DND-41 (cell line): Measurements from ENCODE around the gene IFT43.

Source experiments
- ATAC-seq: fragments of 200-7000 bp; cut with Tn5 transposase; 3 replicates; pipeline ENCODE4 v1.9.1; 2021; ENCODE audit warnings: low read depth; ENCODE audit not compliant: insufficient read depth
- DNase-seq: peaks from one replicate; pipeline ENCODE4 v3.0.0-alpha.2; 2020
- H2AFZ ChIP-seq: 2 replicates; pipeline ENCODE4 v1.6.0; 2012; ENCODE audit warnings: low read depth, low read length
- H3K27ac ChIP-seq: 2 replicates; pipeline ENCODE4 v1.5.1; 2012; ENCODE audit warnings: low read length, inconsistent platforms
- H3K27me3 ChIP-seq: fragments of 200-600 bp; sonication (generic); 2 replicates; pipeline ENCODE4 v1.6.0; 2012; ENCODE audit warnings: low read length, mild to moderate bottlenecking, inconsistent platforms; ENCODE audit not compliant: insufficient read depth, poor library complexity
- H3K36me3 ChIP-seq: 2 replicates; pipeline ENCODE4 v1.5.1; 2012; ENCODE audit warnings: low read length, inconsistent platforms; ENCODE audit not compliant: insufficient read depth
- H3K4me1 ChIP-seq: 2 replicates; pipeline ENCODE4 v1.5.1; 2012; ENCODE audit warnings: mild to moderate bottlenecking, low read length; ENCODE audit not compliant: insufficient read depth
- H3K4me2 ChIP-seq: 2 replicates; pipeline ENCODE4 v1.6.0; 2012; ENCODE audit warnings: mild to moderate bottlenecking, moderate library complexity, low read length, inconsistent platforms; ENCODE audit not compliant: insufficient read depth
- H3K4me3 ChIP-seq, 2 experiments: fragments of 200-600 bp in 1 of 2; shearing (Covaris generic) in 1 of 2; 2 replicates each; pipeline ENCODE4 v1.5.1; 2012 to 2016; ENCODE audit warnings: inconsistent platforms in 2 of 2, low read length in 2 of 2, mild to moderate bottlenecking in 2 of 2, low read depth in 1 of 2, moderate library complexity in 1 of 2
- H3K79me2 ChIP-seq: 2 replicates; pipeline ENCODE4 v1.6.0; 2012; ENCODE audit warnings: low read length, inconsistent platforms; ENCODE audit not compliant: insufficient read depth
- H3K9ac ChIP-seq: 2 replicates; pipeline ENCODE4 v1.6.0; 2012; ENCODE audit warnings: low read depth, mild to moderate bottlenecking, inconsistent platforms, low read length, moderate library complexity
- H3K9me3 ChIP-seq: 2 replicates; pipeline ENCODE4 v1.5.1; 2012; ENCODE audit warnings: low read length, moderate library complexity, mild to moderate bottlenecking, inconsistent platforms; ENCODE audit not compliant: insufficient read depth, severe bottlenecking
- H4K20me1 ChIP-seq: 2 replicates; pipeline ENCODE4 v1.6.0; 2012; ENCODE audit warnings: low read length; ENCODE audit not compliant: insufficient read depth
- EZH2 ChIP-seq: IDR thresholded peaks from 3 replicates; pipeline ENCODE4 v1.6.1; 2012; ENCODE audit warnings: borderline replicate concordance, low read depth, mild to moderate bottlenecking, moderate library complexity, low read length, inconsistent platforms; ENCODE audit not compliant: severe bottlenecking
- TF ChIP-seq, protein P1 (sequence below): IDR thresholded peaks from 2 replicates; pipeline ENCODE4 v1.5.1; 2012; ENCODE audit warnings: borderline replicate concordance, low read length, moderate library complexity, mild to moderate bottlenecking; ENCODE audit not compliant: poor library complexity, severe bottlenecking; ENCODE audit errors: extremely low read depth

Gene IFT43

DNA sequence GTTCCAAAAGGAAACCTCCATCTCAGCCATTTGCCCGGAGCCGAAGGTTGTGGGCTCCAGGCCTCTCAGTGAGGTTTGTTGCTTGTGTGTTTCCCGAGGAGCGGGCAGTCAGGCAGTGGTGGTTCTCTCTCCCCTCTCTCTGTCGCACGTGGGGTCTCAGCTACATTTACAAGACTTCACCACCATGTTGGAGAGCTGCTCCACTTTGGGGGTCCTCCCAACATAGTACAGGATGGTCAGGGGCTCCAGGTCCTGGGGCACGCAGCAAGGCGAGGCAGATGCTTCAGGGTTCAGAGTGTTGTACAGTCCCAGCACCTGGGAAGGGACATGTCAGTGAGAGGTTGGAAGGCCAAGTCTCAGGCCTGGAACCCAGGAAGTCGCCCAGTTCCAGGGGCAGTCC lies 26.5 kb upstream of the IFT43 start:
- Histone ChIP-seq H3K4me1 (no peaks in the 10 kb centered on the region), H3K79me2 (no peaks in the 10 kb centered on the region), H3K4me3 (no peak overlapping the region), H3K4me2 (no peak overlapping the region), H3K27ac (no peak overlapping the region), H2AFZ (no peak overlapping the region), H3K9ac (no peak overlapping the region), H3K27me3 (no peaks in the 10 kb centered on the region), H3K36me3 (peaks cover 5% of the 10 kb centered on the region; the same call in 1 of the 2 replicates), H3K9me3 (no peaks in the 10 kb centered on the region), H4K20me1 (no peaks in the 10 kb centered on the region; the same call in 1 of the 2 replicates)
- no peak for ATAC-seq
- DNase-seq, result no peak
- no peak for TF ChIP-seq EZH2
- TF ChIP-seq, protein P1, sequence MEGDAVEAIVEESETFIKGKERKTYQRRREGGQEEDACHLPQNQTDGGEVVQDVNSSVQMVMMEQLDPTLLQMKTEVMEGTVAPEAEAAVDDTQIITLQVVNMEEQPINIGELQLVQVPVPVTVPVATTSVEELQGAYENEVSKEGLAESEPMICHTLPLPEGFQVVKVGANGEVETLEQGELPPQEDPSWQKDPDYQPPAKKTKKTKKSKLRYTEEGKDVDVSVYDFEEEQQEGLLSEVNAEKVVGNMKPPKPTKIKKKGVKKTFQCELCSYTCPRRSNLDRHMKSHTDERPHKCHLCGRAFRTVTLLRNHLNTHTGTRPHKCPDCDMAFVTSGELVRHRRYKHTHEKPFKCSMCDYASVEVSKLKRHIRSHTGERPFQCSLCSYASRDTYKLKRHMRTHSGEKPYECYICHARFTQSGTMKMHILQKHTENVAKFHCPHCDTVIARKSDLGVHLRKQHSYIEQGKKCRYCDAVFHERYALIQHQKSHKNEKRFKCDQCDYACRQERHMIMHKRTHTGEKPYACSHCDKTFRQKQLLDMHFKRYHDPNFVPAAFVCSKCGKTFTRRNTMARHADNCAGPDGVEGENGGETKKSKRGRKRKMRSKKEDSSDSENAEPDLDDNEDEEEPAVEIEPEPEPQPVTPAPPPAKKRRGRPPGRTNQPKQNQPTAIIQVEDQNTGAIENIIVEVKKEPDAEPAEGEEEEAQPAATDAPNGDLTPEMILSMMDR, result no peak

GRCh38 chr14:75960231-75960630 lies 25.3 kb upstream of the IFT43 start:
- no peak for DNase-seq
- TF ChIP-seq EZH2, result no peak
- TF ChIP-seq, protein P1, result no peak

GRCh38 chr14:75961662-75962061 lies 23.9 kb upstream of the IFT43 start:
- 0 out of 2 replicates have a peak, but pooled peaks cover 10% of the 10 kb centered on the region for H3K36me3 ChIP-seq
- no peaks in the 10 kb centered on the region for H3K79me2 ChIP-seq
- TF ChIP-seq, protein P1, result no peak
- TF ChIP-seq EZH2, result no peak
- H3K27me3 ChIP-seq, result no peaks in the 10 kb centered on the region
- H3K9ac ChIP-seq, result no peak overlapping the region
- H4K20me1 ChIP-seq, result no peaks in the 10 kb centered on the region
- H3K4me1 ChIP-seq, result no peaks in the 10 kb centered on the region
- no peak overlapping the region for H3K4me3 ChIP-seq
- H3K9me3 ChIP-seq, result no peaks in the 10 kb centered on the region
- no peak for ATAC-seq
- H2AFZ ChIP-seq, result no peak overlapping the region
- no peak for DNase-seq
- H3K27ac ChIP-seq, result no peak overlapping the region
- no peak overlapping the region for H3K4me2 ChIP-seq

More at GRCh38 chr14:75960231-75960630, 25.3 kb upstream of the IFT43 start:
- H3K36me3 ChIP-seq, result 0 out of 2 replicates have a peak, but pooled peaks cover 5% of the 10 kb centered on the region
- H4K20me1 ChIP-seq, result no peaks in the 10 kb centered on the region; the same call in 1 of the 2 replicates
- no peak overlapping the region for H3K4me2 ChIP-seq
- no peaks in the 10 kb centered on the region for H3K4me1 ChIP-seq
- no peak overlapping the region for H2AFZ ChIP-seq
- H3K27ac ChIP-seq, result no peak overlapping the region
- H3K9me3 ChIP-seq, result no peaks in the 10 kb centered on the region
- no peaks in the 10 kb centered on the region for H3K27me3 ChIP-seq
- H3K9ac ChIP-seq, result no peak overlapping the region
- H3K4me3 ChIP-seq, result no peak overlapping the region
- no peaks in the 10 kb centered on the region for H3K79me2 ChIP-seq
- ATAC-seq, result no peak

DNA sequence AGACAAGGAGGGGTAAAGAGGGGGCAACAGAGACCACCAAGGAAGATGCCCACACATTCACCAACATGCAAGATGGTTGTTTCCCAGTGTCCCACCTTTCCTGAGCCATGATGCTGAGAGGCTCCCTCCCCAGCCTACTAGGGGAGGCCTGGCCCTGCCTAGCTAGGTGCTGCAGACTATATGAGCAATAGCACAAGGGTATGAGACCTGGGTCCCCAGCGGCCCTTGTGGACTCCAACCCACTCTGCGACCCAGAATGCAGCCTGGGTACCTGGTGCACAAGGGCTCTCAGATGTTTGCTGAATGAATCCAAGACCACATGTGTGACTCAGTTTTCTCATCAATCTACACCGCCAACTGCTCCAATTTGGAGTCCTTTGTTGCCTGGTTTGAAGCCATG lies 17.7 kb upstream of the IFT43 start:
- Histone ChIP-seq H3K4me3 (no peak overlapping the region), H2AFZ (no peak overlapping the region), H3K4me1 (no peaks in the 10 kb centered on the region), H3K27ac (no peak overlapping the region), H3K4me2 (no peak overlapping the region), H3K79me2 (no peaks in the 10 kb centered on the region), H3K9ac (no peak overlapping the region), H3K36me3 (peaks cover 8% of the 10 kb centered on the region; the same call in 1 of the 2 replicates), H3K9me3 (no peaks in the 10 kb centered on the region), H3K27me3 (no peaks in the 10 kb centered on the region), H4K20me1 (no peaks in the 10 kb centered on the region; the same call in 1 of the 2 replicates)
- ATAC-seq (no peak), DNase-seq (no peak)
- TF ChIP-seq, protein P1, result no peak
- no peak for TF ChIP-seq EZH2
